ENCODE data around the gene NYAP2.

GRCh38 chr2:225693259-225693658, 293.7 kb downstream of the NYAP2 start:
- no peak for TF ChIP-seq CTCF (IDR thresholded peaks at IDR 0.05)
- TF ChIP-seq POLR2A (IDR thresholded peaks at IDR 0.05), result no peak

Data from Peyer's patch (tissue), 4 donors.